ENCODE results near the gene IKZF2.

IKZF2 gene

DNA sequence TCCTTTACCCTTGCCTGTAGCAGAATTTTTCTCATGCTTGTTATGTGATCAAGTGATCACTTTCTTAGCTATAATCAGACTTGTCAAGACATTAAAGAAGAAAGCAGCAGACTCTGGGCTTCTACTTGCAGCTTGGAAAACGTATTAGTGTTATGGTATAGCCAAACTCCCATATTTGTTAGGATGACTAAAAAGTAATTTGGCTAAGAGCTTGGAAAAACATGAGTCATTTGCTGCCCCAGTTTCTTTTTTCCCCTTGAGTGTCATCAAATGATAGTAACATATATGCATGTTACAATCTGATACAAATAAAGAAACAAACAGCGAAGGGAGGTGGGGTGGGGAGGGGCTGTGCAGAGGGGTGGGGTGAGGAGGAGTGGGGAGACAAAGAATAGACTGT lies 155.5 kb downstream of the IKZF2 start:
- DNase-seq: no peak

DNA sequence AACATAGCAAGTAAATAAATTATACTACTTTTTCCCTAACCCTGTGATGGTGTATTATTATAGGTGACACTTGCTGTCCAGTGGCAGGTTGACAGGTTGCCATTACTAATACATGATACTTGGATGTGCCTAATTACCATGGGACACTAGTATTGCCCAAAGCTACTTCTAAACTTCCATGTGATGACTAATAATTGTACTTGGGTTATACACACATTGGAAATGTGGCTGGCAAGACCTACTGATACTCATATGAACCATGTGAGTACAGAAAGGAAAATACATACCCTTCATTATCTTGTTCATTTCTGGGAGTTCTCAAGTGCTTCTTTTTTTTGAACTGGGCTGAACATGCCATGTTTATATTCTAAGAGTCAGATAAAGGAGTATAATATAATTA lies 156.4 kb downstream of the IKZF2 start:
- DNase-seq: no peak

DNA sequence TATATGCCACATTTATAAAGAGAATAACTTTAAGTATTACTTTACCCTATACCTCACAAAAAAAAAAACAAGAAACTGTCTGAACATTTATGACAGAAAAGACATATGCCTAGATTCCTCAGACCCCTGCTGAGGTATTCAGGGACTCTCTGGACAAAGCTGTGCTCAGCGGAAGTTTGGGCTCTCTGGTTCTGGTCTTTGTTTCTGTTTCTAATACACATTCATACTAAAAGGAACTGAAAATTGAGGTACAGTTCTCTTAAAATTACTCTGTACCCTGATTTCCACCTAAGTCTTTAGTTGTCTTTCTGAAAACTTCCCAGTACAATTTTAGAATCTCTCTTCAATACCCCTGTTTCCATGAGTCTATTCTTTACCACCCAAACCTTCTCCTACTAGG lies 160.3 kb downstream of the IKZF2 start:
- no peak for DNase-seq

DNA sequence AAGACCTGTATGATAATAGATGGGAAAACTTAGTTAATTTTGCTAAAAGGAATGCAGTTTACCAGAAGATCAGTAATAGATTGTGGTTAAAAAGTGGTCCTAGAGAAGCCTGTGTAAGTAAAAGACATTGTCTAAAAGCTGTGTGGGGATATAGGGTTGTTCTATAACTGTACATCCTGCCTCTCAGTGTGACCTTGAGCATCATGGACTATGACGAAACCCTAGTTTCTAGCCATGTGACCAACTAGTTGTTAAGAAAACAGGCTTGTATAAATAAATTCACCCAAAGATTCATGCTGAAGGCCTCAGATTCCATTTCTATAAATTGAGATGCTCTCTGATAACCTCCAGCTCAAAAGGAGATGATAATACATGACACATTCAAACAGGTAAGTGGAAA lies 160.7 kb downstream of the IKZF2 start:
- DNase-seq: no peak

GRCh38 chr2:212987492-212987891 lies 163.9 kb downstream of the IKZF2 start:
- no peak for DNase-seq

GRCh38 chr2:212984129-212984528 lies 167.3 kb downstream of the IKZF2 start:
- DNase-seq: no peak

DNA sequence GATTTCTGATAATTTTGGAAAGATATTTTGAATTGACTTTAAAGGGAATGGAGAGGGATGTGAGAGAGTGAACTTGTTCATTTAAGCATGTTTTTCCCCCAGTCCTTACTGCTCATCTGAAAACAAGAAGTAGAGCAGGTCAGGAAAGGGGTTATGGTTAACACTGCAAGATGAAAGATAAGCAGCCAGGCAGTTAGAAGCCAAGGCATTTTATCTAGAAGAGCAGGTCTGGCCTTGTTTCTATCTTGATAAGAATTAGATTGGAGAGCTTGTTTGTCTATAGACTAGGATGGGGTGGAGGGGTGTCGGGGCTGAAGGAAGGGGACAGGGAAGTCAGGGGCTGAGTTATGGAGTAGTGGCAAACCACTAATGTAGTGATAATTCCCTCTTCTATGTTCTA lies 171.6 kb downstream of the IKZF2 start:
- no peak for DNase-seq

DNA sequence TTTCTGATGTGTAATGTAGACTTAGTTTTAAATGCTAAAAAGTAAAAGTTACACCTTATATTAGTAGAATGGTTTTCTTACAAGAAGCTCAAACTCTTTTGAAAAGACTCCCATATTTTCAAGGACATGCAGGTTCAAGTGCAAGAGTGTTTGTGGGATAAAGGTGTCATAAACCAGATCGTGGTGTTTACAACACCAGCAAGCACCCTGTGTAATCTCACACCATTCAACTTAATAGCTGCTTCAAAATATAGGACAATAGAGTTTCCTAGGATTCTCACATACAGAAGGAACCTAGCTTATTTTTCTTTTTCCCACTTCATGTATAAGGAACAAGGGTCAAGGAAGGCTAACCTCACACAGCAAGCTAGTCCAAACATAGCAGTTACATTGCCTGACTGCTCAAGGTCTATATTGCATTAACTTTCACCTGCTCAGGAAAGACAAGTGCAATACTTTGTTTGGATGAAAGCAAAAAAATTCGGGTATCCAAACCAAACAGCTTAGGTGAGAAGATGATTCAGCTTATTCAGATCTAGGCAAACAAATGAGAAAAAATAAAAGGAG lies 172.3 kb downstream of the IKZF2 start:
- DNase-seq: no peak

- DNase-seq: no peak
Observed at GRCh38 chr2:212977152-212977551, 174.3 kb downstream of the IKZF2 start.

- DNase-seq: no peak
Observed at GRCh38 chr2:212975333-212975732, 176.1 kb downstream of the IKZF2 start.

- no peak for DNase-seq
Observed at GRCh38 chr2:212974692-212975091, 176.7 kb downstream of the IKZF2 start.

- DNase-seq: no peak
Observed at GRCh38 chr2:212973347-212973746, 178.1 kb downstream of the IKZF2 start.

GRCh38 chr2:212970132-212970531 lies 181.3 kb downstream of the IKZF2 start:
- no peak for DNase-seq

DNA sequence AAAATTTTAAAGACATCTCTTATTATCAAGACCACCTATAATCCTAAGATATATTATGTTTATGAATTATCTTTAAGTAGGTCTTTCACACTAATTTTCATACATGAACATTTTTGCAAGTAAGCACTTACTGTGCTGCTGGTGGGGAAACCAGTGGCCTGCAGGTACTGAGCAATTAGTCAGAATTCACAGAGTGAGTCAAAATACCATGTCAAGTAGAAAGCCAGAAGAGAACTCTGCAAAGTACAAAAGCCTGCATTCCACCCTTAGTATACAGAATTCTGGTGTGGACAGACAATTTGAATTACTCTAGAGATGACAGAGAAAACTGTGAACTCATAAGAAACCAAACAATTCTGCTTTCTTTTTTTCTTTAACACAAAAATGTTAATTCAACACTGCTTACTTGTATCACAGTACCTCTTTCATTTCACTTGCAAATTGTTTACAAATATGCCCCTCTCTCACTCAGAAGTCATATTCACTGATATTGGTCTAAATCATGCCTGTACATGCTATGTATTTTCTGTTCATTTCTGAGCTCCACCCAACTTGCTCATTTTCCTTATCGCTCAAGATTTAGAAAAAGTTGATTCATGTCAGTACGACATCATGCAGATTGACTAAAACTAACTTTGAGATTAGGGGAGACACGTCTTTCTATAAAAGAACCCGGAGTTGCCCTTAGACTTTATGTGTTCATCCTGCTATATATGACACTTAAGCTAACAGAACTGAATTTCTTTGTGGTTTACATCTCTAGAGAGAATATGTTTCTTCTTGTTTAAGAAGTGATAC lies 182.9 kb downstream of the IKZF2 start:
- no peak for DNase-seq

- DNase-seq: no peak
Observed at GRCh38 chr2:212966884-212967283, 184.5 kb downstream of the IKZF2 start.

- DNase-seq: no peak
Observed at GRCh38 chr2:212962691-212963090, 188.7 kb downstream of the IKZF2 start.

DNA sequence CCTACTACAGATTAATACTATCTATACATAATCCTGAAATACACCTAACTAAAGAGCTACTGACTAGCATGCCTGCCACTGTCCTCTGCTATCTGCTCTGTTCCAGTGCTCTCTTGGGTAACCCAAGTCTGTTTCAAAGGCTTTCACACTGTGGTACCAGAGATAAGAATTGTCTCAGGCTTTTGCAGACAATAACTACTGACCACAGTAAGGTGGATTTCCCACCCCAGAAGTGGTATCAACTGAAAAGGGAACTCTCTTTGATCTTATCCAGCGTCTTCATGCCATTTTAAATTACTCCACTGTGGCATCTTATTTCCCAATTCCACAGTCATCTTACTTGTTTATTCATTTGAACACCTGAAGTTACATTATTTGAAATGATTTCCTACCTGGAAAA lies 190.2 kb downstream of the IKZF2 start:
- no peak for DNase-seq

GRCh38 chr2:212960336-212960735 lies 191.1 kb downstream of the IKZF2 start:
- DNase-seq: no peak

GRCh38 chr2:212959471-212960117 lies 191.8 kb downstream of the IKZF2 start:
- DNase-seq: no peak

- DNase-seq: no peak
Observed at GRCh38 chr2:212958757-212959295, 192.6 kb downstream of the IKZF2 start.

DNA sequence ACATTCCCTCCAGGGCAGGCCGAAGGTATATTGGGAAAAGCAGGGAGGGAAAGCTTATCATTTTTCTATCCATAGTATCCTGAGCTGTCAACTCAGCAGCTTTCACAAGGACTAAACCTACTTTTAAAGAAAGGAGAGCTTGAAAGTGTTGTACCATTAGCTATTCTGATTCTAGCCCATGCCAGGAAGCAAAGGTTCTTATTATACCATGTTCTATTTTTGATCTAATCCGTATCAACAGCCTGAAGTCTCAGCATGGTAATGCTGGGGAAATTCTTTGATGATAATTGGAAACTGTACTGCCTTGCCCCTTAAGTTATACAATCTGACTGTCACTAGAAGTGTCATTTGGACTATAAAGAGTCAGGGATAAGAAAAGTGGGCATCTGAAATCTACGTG lies 193.3 kb downstream of the IKZF2 start:
- DNase-seq: no peak

DNA sequence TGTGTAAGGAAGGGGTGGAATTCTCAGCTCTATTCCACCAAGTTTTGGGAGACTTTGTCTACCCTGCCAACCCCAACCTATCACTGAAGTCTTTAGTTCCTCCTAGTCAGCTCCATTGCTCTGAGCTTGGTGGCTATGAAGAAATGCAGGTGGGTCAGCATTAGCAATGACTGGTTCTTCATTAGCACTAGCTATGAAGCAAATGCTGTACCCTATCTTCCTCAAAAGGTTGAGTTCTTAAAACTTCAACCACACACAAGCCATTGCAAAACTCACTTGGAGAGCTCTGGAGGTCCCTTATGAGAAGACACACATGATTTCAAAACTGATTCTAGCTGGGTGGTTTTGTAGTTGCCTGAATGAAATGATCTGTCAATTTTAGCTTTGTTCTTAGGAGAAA lies 193.8 kb downstream of the IKZF2 start:
- DNase-seq: no peak

DNA sequence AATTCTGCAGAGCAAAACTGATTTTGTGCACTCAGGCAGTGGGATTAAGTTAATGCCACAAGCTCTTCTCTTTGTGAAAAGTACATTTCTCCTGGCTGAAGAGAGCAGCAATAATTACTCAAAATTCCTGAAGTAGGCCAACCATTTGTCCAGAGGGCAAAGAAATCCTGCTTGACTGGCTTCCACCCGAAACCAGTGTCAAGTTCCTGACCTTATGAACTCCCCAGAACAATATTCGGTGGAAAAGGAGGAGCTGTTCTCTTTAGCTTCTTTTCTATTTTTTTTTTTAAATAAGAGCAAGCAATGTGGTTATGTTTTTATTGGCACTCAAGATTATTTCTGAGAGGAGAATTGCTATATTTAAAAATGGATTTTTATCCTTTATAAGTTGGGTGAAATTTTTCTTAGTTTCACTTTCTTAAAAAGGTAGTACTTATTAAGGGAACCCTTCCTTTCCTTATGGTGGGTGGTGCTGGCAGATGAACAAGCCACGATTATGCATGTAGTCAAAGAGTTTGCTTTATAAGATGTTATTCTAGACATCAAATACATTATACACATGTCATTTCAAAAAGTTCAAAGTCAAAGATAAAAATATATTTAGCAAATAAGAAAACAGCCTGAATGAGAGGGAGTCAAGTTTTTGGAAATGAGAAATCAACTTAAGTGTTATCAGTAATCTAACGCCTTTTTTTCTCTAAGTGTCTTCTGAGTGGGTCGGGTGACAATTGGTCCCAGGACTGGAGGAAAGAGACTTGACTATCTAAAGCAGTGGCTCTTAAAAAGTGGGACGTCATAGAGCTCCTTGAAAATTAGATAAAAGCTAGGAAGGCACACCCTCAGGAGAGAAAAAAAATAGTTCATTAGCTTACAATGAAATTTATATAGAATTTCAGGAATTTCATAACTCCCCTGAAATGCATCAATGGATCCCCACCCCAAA lies 194.5 kb downstream of the IKZF2 start:
- DNase-seq: no peak
